ENCODE measurements around the gene ABLIM2.

Gene ABLIM2

DNA sequence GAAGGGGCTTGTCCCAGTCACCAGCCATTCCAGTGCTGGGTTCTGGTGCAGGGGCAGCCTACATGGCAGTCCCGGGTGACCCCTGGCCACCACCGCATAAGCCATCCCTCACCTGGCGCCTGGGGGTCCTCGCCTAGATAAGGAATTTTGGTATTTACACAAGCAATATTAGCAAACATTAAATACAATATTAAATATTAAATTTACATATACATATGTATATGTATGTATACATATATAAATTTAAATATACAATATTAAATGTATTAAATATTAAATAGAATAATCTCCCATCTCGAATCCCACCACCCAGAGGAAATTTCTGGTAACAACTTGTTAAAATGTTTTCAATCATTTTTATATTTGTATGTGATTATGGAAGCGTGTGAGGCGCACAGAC is 114.4 kb downstream of the ABLIM2 start:
- DNase-seq (ENCODE audit: low spot score), result no peak

DNA sequence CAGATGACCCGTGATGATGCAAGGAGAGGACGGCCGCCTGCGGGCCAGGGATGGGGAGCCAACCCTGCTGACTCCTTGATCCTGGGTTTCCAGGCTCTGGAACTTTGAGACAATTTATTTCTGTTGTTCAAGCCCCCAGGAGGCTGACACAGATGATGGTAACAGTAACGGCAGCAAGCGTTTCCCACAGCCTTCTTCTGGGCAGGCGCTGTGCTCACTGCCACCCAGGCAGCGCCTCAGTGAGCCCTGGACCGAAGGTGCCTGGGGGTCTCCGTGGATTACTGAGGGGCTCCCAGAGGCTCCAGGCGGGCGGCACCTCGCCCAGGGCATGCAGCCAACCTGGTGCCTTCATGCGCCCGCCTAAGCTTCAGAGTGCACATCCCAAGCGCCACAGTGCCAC is 115.0 kb downstream of the ABLIM2 start:
- DNase-seq (ENCODE audit: low spot score), result no peak

DNA sequence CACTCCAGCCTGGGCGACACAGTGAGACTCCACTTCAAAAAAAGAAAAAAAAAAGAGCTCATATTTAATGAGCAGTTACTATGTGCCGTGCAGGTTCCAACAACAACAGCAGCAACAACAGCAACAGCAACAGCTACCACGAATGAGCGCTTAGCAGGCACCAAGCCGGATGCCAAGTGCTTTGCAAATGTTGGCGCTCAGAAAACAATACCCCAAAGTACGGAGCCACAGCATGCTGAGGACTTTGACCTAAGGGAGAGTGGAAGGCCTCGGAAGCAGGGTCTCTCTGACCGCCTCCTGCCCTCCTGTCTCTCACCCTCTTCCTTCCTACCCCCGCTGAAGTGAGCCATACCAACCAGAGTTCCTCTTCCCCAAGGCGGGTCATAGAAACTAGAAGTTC is 116.7 kb downstream of the ABLIM2 start:
- DNase-seq (ENCODE audit: low spot score), result no peak

DNA sequence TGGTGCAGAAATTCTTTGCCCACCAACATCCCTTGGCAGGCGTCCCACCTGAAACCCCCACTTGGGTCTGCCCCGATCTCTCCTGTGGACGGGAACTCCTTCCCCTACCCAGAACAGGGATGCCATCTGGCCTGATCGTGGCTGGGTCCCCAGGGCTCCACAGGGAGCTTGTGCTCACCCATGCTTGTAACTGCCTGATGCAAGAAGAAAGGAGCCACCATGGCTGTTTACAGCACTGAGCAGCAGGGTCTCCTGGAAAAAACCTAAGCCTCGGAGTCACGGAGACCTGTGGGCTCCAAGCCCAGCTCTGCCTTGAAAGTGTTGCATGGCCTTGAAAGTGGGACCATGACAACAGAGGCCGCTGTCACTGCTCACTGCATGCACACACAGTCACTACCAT is 117.4 kb downstream of the ABLIM2 start:
- DNase-seq (ENCODE audit: low spot score), result no peak

DNA sequence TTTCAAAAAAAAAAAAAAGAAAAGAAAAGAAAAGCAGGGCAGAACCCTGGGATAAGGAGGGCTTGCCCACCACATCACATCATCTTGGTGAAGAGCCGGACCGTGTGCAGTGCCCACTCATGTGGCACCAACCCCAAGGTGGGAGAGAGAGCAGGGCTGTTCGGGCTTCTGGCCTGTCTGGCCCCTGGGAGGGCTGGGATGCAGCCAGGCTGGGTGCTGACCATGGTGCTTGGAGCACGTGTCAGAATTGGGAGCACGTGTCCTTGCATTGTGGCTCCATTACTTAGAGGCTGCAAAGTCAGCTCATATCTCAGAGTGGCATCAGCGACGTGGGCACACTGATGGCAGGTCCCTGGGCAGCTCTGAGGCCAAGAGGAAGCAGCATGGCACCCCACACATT is 118.0 kb downstream of the ABLIM2 start:
- DNase-seq (ENCODE audit: low spot score), result no peak

DNA sequence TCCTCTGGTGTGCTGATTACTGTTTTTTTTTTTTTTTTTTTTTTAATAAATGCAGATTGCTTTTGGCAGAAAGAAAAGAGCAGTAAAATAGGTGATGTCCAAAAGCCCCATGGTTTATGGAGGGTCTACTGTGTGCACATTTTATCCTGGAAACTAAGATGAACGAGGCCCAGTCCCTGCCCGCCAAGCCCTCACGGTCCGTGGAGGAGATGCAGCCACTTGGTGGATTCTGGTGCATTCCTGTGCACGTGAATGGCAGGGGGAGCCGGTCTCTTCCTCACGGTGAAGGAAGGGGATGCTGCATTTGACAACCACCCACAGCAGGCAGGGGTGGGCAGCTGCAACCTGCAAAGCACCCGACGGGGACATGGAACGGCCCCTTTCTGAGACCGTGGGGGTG is 118.8 kb downstream of the ABLIM2 start:
- no peak for DNase-seq (ENCODE audit: low spot score)

DNA sequence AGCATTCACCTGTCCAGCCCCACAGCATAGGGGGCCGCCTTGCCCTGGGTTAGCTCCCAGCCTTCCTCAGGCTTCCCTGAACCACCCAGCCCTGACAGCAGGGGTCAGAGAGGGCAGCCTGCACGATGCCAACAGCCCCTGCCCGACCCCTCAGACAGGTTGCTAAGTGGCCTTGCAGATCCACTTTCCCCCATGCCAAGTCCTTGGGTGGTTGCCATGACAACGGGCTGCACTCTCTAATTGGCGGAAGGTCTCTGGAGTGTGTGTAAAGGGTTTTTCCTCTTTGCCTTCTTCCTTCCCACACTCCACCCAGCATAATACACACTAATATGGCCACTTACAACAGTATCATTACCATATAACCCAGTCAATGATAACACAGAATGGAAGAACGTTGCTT is 119.3 kb downstream of the ABLIM2 start:
- no peak for DNase-seq (ENCODE audit: low spot score)

DNA sequence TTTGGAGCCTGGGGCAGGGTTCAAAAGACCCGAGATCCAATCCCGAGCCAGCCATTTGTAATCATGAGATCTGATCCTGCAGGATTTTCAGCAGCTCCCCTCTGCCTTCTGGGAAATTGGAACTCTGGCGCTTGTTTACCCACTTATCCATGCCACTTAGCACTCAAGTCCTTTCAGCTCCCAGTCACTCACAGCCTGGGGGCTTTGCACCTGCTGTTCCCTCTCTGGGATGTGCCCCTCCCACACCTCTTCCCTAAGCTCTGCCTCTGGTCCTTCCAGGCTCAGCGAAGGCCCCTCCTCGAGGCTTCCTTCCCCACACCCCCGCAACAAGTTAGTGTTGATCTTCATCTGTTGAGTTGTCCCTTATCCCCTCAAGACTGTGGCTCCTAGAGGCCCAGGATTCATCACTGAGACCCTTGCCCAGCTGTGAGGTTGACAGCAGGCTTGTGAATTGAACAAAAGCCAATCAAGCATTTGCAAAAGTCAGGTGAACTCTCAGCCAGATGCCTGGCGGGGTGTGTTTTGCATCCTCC is 119.8 kb downstream of the ABLIM2 start:
- no peak for DNase-seq (ENCODE audit: low spot score)

DNA sequence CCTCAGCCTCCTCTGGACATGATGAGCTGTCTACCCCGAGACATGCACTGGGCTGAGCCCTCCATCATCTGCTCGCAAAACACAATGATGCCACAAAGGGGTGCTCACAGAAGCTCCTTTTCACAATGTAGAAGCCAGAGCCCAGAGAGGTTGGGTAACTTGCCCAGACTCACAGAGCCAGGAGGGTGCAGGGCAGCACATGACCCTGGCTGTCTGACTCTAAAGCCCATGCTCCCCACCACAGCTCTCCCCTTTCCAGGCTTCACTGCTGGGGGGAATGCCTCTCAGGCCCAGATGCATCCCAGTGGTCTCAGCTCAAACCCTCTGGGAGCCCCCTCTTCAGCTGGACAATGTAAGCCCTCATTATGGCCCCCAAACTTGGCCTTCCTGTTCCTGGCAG is 120.5 kb downstream of the ABLIM2 start:
- DNase-seq (ENCODE audit: low spot score), result no peak

DNA sequence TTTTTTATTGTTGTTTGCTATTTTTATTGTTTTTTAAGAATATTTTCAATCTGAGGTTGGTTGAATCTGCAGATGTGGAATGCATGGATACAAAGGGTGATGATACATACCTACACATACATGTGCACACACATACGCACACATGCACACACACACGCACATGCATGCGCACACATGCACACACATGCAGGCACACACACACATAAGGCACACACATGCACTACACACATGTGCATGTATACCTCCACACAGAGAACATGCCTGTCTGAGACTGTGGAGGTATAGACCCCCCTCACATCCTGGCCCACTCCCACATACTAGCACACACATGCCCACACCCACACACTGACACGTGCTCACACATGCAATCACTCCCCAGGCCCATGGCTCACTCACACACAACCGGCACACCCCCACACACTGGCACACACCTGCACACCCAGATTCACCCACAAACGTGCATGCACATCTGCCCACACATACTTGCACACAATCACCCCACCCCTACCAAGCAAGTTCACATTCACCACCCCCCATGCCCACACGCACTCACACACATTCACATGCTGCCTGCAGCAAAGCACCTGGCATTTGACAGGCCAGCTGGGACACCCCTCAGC is 121.4 kb downstream of the ABLIM2 start:
- no peak for DNase-seq (ENCODE audit: low spot score)

DNA sequence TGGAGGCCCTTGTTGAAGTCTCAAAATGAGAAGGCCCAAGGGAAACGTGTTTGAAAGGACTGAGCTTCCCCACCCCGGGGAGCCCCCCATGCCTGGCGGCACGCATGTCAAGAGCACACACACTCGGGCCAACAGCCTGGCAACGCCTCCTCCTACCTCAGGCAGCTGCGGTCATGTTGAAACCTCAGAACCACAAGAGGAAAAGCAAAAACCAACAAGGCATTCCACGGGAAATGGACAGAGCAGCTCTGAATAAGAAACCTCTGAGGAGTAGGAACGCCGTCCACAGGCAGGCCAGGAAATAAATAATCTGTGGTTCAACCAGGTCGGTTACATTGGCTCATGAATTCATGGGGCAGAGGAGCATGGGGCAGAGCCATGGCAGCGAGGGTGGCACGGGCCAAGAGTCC is 123.2 kb downstream of the ABLIM2 start:
- DNase-seq (ENCODE audit: low spot score), result no peak

DNA sequence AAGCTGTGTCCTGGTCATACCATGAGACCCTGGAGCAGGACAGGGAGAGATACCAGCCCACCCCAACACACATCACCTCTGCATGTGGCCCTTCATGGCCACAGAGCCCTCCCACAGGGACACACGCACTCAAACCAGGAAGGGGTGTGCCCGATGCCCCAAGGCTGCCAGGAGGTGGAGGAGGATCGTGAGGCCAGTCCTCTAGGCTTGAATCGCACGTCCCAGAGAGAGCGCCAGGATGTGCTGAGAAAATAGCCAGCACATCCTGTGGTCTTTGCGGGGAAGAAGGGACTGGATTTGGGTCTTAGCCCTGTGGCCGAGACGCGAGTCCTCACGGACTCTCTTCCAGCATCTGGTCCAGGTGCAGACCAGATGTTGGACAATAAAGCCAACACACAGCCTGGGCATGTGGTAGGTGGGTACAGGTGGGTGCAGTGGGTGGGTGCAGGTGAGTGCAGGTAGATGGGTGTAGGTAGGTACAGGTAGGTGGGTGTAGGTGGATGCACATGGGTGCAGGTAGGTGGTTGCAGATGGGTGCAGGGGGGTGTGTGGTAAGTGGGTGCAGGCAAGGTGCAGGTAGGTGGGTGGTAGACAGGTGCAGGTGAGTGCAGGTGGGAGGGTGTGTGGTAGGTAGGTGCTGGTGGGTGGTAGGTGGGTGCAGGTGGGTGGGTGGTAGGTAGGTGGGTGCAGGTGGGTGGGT is 124.6 kb downstream of the ABLIM2 start:
- no peak for DNase-seq (ENCODE audit: low spot score)

DNA sequence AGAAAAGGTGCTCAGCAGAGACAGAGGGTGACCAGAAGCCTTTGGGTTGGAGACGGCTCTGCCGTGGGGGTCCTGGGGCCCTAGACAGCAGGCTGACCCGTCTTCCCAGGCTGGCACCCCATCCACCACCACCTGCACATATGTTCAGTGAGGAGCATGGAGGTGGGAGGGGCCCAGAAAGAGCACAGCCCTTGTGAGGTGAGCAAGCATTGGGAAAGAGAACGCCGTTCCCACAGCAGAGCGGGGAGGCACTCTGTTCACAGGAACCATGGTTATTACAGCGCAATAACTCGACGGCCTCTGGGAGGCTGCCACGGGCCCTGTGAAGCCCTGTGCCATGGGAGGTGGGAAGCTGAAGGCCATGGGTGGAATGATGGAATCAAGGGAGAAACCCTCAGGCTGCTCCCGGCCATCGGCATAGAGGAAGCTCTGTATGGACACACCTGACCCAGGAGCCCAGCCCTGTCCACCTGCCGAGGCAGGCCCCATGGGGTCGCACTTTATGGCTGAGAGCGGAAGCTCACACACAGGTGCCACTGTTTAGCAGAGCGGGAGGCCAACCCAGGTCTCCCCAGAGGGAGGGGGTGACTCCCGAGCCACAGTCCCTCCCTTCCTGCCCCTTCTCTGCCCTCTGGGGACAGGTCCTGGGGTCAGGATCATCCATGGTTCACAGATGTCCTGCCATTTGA is 125.4 kb downstream of the ABLIM2 start:
- no peak for DNase-seq (ENCODE audit: low spot score)

DNA sequence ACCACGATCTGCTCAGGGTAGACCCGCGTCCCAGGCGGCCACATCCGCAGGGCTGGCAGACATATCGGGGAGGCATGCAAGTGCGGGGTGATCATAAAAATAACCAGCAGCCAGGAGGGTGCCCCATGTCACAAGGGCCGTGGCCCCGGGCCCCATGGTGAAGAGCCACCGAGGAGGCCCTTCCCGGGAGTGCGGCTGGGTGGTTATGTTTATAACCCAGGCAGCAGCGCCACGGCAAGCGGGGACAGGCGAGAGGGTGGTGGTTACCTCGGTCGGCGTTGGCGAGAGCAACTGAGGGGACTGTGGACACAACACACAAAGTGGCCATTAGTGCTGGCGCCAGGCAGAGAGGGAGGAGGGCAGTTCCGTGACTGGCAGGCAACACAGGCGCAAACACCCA is 126.2 kb downstream of the ABLIM2 start:
- DNase-seq (ENCODE audit: low spot score), result no peak

DNA sequence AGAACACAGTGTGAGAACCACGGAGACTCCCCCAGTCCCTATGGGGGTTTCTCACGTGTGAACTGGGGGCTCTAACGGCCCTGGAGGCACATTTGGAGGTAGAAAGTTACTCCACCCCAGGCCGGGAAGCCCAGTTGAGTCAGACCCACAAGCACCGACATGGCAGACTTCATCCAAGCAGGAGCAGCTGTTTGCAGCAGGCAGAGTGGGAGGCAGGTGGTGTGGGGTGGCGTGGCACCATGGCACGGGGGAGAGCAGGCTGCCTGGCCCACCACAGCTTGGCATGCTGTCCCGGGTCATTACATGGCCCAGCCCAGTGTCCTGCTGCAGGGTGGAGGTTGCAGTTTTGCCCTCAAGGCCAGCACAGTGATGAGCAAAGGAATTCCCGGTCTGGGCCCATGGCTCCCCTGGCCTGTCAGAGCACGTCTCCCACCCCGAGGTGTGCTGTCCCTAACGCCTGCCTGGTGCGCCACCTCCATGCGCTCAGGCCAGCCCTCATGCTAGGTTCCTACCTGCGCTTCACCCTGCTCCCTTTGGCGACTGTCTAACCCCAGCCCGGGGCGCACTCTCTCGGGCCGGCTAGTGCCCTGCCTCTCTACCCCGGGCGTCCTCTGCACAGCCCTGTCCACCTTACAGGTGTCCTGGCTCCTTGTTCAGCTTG is 128.4 kb downstream of the ABLIM2 start:
- DNase-seq (ENCODE audit: low spot score), result no peak

DNA sequence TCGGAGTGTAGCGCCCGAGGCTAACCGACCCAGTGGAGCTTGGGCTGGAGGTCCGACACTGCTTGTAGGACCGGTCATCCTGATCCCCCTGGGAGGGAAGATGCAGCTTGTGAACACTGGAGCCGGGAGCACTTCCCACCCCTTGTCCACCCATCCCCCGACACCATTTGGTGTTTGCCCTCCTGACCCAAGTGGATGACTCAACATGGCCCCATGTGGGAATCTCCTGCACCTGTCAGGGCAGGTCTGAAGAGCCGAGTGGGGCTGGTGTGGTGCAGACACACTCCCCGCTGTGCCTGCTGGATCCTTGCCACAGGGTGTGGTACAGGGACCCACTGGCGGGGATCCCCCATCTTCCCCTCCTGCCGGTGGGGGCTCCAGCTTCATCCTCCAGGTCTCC is 128.9 kb downstream of the ABLIM2 start:
- no peak for DNase-seq (ENCODE audit: low spot score)

DNA sequence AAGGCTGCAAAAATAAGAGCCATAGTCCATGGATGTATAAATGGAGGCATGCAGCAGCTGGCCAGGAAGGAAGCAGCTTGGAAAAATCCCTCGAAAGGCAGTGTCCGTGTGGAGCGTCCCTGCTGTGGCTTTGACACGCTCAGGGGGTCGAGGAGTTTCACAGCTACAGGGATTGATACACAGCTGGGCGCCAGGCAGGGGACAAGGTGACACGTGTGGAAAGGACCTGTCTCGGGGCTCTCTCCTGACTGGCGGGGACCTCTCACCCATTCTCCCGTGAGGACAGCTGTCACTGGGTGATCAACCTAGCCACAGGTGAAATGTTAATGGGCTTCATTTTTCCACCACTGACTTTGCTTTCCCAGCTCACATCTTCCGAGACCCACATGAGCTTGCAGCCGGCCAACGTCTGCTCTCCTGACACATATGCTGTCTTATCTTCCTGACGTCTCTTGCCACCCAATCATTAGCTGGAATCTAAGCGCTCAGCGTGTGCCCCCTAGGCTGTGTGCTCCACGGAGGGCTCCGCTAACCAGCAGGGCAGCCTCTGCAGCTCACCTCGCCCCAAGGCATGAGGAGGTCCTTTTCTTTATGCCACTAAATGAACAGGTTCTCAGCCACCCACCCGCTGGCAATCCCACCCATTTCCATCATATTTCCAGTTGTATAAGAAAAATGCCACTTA is 129.6 kb downstream of the ABLIM2 start:
- no peak for DNase-seq (ENCODE audit: low spot score)

DNA sequence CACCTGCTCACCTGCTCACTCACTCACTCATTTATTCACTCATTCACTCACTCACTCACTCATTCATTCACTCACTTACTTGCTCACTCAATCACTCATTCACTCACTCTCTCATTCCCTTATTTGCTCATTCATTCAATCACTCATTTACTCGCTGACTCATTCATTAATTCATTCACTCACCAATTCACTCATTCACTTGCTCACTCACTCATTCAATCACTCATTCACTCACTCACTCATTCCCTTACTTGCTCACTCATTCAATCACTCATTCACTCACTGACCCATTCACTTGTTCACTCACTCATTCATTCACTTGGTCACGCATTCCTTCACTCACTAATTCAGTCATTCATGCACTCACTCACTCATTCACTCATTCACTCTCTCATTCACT is 130.2 kb downstream of the ABLIM2 start:
- DNase-seq (ENCODE audit: low spot score), result no peak

DNA sequence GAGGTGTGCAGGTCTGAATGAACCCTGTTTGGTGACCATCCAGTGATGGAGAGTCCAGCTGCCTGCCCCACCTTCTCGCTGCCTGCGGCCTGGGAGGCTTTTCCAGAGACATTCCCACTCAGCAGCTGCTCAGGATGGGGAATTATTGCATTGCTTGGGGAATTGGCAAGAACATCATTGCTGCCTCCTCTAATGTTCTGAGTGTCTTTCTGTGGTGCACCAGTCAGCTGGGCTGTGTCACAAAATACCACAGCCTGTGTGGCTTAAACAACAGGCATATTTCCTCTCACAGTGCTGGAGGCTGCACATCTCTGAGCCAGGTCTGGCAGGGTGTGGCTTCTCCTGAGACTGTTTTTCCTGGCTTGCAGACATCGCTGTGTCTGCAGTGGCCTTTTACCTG is 132.2 kb downstream of the ABLIM2 start:
- DNase-seq (ENCODE audit: low spot score), result no peak

DNA sequence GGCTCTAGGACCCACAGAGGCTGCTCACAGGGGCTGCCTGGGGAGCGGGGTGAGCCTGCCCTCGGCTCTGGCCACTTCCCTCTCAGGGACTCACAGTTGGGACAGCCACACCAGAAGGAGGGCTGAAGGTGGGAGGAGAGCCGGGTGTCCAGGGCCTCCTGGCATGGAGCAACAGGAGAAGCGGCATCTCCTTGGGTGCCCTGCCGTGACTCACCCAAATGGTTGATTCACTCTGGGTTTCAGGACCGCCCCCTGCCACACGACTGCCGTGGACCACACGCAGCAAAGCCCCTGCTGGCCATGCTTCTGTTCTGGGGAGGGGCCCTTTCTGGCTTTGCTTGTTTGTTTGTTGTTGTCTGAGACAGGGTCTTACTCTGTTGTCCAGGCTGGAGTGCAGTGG is 132.9 kb downstream of the ABLIM2 start:
- DNase-seq (ENCODE audit: low spot score), result no peak

DNA sequence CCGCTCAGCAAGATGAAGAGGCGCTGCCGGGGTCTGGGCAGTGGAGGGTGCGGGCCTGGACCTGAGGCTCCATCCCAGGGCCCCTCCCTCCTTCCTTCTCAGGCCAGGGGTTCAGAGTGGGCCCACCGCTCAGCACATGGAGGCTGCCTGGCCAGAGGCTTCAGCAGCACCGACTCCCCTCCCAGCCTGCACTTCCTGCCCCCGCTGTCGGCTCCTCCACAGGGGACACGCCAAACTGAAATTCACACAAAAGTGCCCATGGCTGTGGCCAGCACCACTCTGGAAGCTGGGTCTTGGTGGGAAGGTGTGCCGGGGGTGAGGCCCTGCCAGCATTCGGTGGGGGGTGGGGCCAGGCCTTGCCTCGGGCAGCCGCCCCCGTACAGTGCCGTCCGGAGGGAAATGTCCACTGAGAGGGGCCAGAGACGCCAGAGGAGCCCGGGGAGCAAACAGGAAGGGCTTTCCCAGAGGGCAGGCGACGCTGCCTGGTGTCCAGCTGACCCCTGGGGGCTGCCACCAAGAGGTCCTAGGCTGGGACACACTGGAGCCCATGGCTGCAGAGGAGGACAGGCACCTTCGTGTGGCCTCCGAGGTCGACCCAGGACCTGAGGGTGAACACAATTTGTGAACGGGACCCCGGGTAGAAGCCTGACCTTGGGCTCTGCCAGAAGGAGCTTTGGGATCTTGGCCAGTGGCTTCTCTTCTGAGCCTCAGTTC is 134.4 kb downstream of the ABLIM2 start:
- DNase-seq (ENCODE audit: low spot score), result no peak

DNA sequence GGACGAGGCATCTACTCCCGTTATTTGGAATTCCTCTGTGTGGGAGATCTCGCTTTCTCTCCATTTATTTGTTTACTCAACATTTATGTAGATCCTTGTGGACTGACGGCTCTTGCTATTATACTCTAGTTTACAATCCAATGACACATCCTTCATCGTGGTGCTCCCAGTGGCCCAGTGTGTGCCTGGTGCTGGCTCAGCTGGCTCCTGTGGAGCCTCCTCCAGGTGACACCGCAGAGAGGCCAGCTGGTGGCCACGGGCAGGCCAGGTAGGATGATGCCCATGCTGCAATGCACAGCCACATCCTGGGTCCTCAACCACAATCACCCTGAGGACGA is 134.9 kb downstream of the ABLIM2 start:
- DNase-seq (ENCODE audit: low spot score), result no peak

Measured in putamen (tissue), 1 donor.